HL-60/S4 treated with retinoic acid at 250 ng/mL for 4 days and 3 days (cell line): ENCODE data around the gene CCNK.

Source experiments
- in situ Hi-C: fragments of 300-500 bp; cut with MboI; formaldehyde crosslinking; loops from 2 replicates; pipeline ENCODE4 v1.7.0; 2022; ENCODE audit warnings: low sequenced_read_pairs

The CCNK gene

GRCh38 chr14:99548871-99549515 lies 67.8 kb downstream of the CCNK start:
- in situ Hi-C loops, result loop anchor here (25.0 kb wide), 1 partner anchor 338 kb away; no protein-coding TSS in a partner anchor

- in situ Hi-C loops, result loop anchor here (25.0 kb wide), 1 partner anchor 338 kb away; no protein-coding TSS in a partner anchor
These were observed 68.5 kb downstream of the CCNK start for GRCh38 chr14:99549684-99550083.

GRCh38 chr14:99550387-99550992 lies 69.3 kb downstream of the CCNK start:
- in situ Hi-C loops, result no loop called here

DNA sequence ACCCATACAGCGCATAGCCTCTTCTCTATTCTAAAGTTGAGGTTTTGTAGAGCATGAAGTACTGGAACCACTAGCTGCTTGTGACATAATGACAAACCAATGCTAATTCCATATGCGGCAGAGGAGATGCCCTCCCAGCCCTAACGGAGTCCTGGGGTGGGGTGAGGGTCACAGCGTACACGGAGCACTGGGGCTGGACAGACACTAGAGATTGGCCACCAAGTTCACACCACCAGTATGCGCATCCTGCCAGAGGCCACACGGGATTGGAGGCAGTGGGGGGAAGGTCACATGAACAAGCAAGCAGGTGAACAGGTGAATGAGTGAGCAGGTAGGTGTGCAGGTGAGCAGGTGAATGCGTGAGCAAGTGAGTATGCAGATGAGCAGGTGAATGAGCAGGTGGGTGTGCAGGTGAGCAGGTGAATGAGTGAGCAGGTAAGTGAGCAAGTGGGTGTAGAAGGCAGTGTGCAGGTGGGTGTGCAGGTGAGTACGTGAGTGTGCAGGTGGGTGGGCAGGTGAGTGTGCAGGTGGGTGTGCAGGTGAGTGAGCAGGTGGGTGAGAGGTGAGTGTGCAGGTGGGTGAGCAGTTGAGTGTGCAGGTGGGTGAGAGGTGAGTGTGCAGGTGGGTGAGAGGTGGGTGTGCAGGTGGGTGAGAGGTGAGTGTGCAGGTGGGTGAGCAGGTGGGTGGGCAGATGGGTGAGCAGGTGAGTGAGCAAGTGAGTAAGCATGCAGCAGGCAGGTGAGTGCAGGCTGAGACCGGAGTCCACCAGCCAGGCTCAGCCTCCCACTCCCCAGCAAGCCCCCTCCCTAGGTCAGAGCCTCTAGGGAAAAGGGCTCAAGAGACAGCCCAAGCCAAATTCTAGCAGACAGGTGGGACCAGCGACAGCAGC lies 70.1 kb downstream of the CCNK start:
- in situ Hi-C loops, result no loop called here

- in situ Hi-C loops, result no loop called here
These were observed 70.9 kb downstream of the CCNK start for GRCh38 chr14:99552021-99552553.

GRCh38 chr14:99552572-99553216 lies 71.5 kb downstream of the CCNK start:
- in situ Hi-C loops, result no loop called here

DNA sequence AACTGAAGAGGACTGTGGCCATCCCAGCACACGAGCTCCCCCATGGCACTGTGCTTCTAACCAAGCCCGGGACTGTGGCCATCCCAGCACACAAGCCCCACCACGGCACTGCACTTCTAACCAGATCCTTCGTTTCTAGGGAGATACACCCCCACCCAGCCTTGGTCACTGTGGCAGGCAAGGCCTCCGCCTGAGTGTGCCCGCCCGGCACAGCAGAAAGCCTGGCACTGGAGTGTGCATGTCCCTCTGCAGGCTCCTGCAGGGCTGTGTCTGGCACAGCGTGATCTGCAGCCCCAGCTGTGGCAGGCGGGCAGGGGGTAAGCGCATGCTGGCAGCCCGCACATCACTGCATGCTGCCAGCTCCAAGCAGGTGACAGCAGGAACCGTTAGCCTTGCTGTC lies 73.0 kb downstream of the CCNK start:
- in situ Hi-C loops, result no loop called here

DNA sequence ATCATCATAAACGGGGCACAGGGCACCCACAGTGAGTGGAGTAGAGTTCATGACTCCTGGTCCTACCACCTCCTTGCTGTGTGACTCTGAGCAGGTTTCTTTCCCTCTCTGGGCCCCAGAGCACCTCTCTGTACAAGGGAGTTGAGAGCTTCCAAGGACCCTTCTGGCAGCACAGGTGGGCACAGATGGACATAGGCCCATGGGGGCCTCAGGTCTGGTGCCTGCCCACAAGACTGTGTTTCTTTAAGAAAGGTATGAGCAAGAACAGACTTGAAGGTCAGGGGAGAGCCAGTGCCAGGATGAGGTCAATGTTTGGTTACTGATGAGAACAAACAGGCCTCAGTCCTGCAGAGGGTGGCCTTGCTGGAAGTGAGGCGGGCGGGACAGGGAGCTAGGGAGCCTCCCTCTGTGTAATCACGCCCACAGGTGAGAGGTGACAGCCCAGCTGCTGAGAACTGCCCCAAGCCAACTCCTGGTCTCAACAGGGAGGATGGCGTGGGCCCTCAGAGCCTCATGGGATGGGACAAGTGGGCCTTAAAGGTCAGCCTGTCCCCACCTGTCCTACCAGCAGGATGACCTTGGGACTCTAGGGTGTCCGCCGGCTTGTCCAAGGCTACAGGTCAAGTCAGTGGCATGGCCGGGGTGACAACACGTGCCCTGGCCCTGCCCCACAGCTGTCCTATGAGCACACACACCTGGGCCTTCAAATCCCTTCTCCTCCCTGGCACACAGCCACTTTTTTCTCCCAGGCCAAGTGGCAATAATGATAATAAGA lies 73.7 kb downstream of the CCNK start:
- in situ Hi-C loops, result no loop called here

- in situ Hi-C loops, result no loop called here
These were observed 75.1 kb downstream of the CCNK start for GRCh38 chr14:99556134-99556791.

- in situ Hi-C loops, result no loop called here
These were observed 78.2 kb downstream of the CCNK start for GRCh38 chr14:99559286-99559990.

- in situ Hi-C loops, result no loop called here
These were observed 79.2 kb downstream of the CCNK start for GRCh38 chr14:99560403-99560802.

DNA sequence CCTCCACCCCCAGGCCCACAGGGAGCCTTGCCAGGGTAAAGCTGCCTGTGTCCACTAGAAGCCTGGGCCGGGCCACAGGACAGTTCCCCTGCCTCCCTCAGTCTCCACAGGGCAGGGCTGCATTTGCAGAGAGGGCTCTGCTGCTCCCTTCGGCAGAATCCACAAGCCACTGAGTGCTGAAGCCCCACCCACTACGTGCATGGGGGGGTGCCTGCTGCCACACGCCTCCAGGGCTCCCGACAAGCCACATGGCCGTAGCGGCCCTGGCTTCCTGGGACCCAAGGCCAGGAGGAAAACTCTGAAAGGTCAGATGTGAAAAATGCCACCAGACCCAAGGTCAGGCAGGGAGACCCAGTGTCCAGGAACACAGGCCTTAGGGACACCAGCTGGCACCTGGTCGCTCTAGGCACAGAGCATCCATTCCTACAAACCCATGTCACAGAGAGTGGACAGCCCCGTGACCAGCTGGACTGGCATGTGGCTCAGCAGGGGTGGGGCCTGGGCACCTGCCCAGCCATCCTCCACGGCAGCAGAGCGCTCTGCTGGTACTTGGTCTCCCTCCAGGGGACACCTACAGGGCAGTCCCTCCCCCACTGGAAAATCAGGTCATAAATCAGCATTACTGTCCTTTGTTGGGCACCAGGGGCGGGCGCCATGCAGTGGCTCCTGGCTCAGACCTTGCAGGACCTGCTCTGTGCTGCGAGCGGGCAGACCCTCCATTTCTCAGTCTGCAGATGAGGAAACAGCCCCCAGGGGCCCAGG lies 79.9 kb downstream of the CCNK start:
- in situ Hi-C loops, result no loop called here

DNA sequence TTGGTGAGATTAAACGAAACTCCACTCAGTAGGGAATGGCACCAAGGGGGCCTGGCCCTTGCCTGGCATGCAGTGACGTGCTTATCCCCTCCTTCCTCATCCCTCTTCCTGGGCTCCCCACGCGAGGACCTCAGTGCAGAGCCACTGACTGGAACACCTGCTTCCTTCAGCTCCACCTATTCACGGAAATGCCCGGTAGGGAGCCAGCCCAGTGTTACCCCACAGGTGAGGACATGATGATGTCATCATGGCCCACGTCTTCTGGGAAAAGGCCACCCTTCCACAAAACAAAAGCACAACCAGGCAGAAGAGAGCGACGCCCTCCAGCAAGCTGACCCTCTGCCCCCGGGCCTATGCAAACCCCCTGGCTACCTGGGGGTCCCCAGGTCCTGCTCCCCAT lies 80.7 kb downstream of the CCNK start:
- in situ Hi-C loops, result no loop called here
